HG02981 (cell line): Measurements from ENCODE around the gene MMP12.

Experiments
- ATAC-seq: cut with Tn5 transposase; IDR thresholded peaks from one replicate; pipeline ENCODE4 v1.9.1; 2021; ENCODE audit warnings: mild to moderate bottlenecking, moderate library complexity; ENCODE audit not compliant: unreplicated experiment

Gene MMP12

GRCh38 chr11:102850973-102851745, 23.6 kb downstream of the MMP12 start:
- no peak for ATAC-seq

GRCh38 chr11:102849311-102849710, 25.5 kb downstream of the MMP12 start:
- no peak for ATAC-seq

- ATAC-seq: no peak
Measured at GRCh38 chr11:102846292-102846691, 28.5 kb downstream of the MMP12 start.

- ATAC-seq: no peak
Measured at GRCh38 chr11:102843489-102843888, 31.3 kb downstream of the MMP12 start, which contains the start of gene MMP3. MMP3 (minus strand) TSS chr11:102843609; CDS start chr11:102843546, 63 bp downstream.

- ATAC-seq: no peak
Measured at GRCh38 chr11:102842930-102843329, 31.9 kb downstream of the MMP12 start.

GRCh38 chr11:102840018-102840417, 34.8 kb downstream of the MMP12 start:
- ATAC-seq: no peak

- ATAC-seq: no peak
Measured at GRCh38 chr11:102837646-102838045, 37.1 kb downstream of the MMP12 start.

- no peak for ATAC-seq
Measured at GRCh38 chr11:102837156-102837555, 37.6 kb downstream of the MMP12 start.

GRCh38 chr11:102836290-102836875, 38.4 kb downstream of the MMP12 start:
- no peak for ATAC-seq

GRCh38 chr11:102833731-102834130, 41.1 kb downstream of the MMP12 start:
- ATAC-seq: no peak

- ATAC-seq: no peak
Measured at GRCh38 chr11:102832612-102833011, 42.2 kb downstream of the MMP12 start.

GRCh38 chr11:102831489-102832440, 43.0 kb downstream of the MMP12 start:
- no peak for ATAC-seq

GRCh38 chr11:102831128-102831488, 43.7 kb downstream of the MMP12 start:
- no peak for ATAC-seq

- no peak for ATAC-seq
Measured at GRCh38 chr11:102830001-102830727, 44.6 kb downstream of the MMP12 start.

GRCh38 chr11:102829316-102830000, 45.3 kb downstream of the MMP12 start:
- no peak for ATAC-seq

GRCh38 chr11:102824556-102824955, 50.2 kb downstream of the MMP12 start:
- ATAC-seq: no peak

GRCh38 chr11:102819491-102819890, 55.3 kb downstream of the MMP12 start:
- ATAC-seq: no peak

- ATAC-seq: no peak
Measured at GRCh38 chr11:102813484-102813883, 61.3 kb downstream of the MMP12 start.
